Stimulated activated CD4-positive, alpha-beta T cell treated with anti-CD3 and anti-CD28 coated beads, Interleukin-15, amount 100 ng/mL, for 1 hour (primary cell): ENCODE results near the gene SLC16A13.
"Not testable (repeated sequence)": the region's sequence is repeated elsewhere in the genome, so short reads cannot be mapped to it uniquely, and the experiment has no call there.

ENCODE experiments used
- DNase-seq, 2 donors: peaks; one replicate each; pipeline ENCODE4 v3.0.0-alpha.2; 2020; ENCODE audit warnings: low read depth in 1 of 2, low spot score in 1 of 2

Gene SLC16A13, protein sequence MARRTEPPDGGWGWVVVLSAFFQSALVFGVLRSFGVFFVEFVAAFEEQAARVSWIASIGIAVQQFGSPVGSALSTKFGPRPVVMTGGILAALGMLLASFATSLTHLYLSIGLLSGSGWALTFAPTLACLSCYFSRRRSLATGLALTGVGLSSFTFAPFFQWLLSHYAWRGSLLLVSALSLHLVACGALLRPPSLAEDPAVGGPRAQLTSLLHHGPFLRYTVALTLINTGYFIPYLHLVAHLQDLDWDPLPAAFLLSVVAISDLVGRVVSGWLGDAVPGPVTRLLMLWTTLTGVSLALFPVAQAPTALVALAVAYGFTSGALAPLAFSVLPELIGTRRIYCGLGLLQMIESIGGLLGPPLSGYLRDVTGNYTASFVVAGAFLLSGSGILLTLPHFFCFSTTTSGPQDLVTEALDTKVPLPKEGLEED

DNA sequence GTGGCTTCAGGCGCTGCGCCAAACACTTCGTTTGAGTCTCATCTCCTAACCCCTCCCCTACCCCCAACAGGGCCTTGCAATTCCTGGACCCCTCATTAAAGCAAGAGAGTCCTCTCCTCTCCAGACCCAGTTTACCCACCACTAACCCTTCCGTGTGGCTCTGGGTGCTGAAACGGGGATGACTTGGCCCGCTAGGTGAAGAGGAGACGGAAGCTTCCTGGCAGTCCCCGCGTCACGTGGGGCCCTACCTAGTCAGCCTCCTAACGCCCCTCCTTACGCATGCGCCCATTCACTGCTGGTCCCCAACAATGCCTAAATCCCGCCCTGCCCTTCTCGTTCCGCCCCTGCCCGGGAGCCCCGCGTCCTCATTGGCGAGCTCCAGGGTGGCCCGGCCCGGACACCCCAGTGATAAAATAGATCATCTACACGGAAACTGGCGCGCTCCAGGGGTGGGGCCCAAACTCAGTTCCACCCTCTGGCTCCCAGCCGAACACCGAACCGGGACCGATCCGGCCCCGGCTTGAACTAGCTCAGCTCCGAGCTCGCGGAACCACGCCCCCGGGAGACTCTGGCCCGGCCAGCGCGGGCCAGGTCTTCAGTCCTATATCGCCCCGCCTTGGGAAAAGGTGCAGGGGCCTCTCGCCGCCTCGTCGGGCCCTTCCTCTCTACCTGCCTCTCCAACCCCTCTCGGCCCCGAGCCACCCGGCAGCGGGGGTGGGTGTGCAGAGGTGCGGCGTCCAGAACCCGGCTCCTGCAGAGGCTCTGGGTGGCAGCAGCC, at the start of gene SLC16A13:
TSS of gene SLC16A13 (plus strand) at position 425 of the 778 bp plus-strand sequence. CDS start 368 bp downstream, outside the sequence.
- peak; percentile 93 to 96 for DNase-seq

- no peak for DNase-seq
Observed at GRCh38 chr17:6986676-6987075, 49.1 kb upstream of the SLC16A13 start.

GRCh38 chr17:6989779-6990178, 46.0 kb upstream of the SLC16A13 start:
- no peak for DNase-seq

GRCh38 chr17:6993613-6994056, 42.2 kb upstream of the SLC16A13 start:
- not testable (repeated sequence) for DNase-seq

DNA sequence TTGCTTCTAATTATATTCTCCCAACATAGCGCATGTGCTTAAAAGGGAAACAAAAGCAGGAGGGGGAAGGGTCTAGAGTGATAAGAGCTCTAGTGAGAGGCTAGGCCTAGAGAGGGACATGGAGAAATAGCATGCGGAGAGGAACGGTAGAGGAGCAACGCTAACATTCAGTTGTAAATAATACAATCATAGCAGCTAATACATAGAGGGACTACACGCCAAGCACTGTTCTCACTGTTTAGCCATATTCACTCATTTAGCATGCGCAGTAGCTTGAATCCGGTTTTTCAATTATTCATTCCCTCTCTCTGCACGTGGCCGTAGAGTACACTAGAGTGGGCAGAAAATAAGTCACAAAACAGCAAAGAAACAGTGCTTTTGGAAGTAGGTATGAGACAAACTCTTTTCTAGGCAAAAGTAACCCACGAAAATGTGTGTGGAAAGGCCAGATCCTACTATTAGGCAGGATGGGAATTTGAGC, 41.7 kb upstream of the SLC16A13 start:
- DNase-seq: no peak

GRCh38 chr17:6994666-6995256, 41.1 kb upstream of the SLC16A13 start:
- DNase-seq: no peak

- no peak for DNase-seq
Observed at GRCh38 chr17:6995500-6996255, 40.1 kb upstream of the SLC16A13 start, which contains the start of gene ALOX12. ALOX12 (plus strand) TSS chr17:6996049; CDS start chr17:6996118, 69 bp downstream.

- DNase-seq: no peak
Observed at GRCh38 chr17:6996256-6997011, 39.4 kb upstream of the SLC16A13 start.

- no peak for DNase-seq
Observed at GRCh38 chr17:6997171-6997570, 38.6 kb upstream of the SLC16A13 start.

DNA sequence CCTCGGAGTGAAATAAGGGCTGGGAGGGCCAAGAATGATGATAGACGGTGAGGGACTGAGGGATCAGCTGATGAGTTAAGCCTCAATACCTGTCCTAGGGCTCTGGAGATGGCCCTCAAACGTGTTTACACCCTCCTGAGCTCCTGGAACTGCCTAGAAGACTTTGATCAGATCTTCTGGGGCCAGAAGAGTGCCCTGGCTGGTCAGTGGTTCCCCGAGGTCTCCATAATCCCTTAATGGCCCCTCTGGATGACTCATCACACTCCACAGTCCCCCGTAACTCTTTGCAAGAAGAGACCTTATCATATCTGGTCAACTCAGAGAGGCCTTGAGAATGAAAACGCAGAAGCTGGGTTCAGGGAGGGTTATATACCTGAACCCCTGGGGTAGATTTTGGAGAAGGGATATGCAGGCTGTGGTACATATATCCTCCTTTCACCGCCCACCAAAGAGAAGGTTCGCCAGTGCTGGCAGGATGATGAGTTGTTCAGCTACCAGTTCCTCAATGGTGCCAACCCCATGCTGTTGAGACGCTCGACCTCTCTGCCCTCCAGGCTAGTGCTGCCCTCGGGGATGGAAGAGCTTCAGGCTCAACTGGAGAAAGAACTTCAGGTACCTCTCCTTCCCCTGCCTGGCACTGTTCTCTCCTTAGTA, 36.8 kb upstream of the SLC16A13 start:
- DNase-seq: no peak

GRCh38 chr17:7001318-7001961, 34.4 kb upstream of the SLC16A13 start:
- no peak for DNase-seq

DNA sequence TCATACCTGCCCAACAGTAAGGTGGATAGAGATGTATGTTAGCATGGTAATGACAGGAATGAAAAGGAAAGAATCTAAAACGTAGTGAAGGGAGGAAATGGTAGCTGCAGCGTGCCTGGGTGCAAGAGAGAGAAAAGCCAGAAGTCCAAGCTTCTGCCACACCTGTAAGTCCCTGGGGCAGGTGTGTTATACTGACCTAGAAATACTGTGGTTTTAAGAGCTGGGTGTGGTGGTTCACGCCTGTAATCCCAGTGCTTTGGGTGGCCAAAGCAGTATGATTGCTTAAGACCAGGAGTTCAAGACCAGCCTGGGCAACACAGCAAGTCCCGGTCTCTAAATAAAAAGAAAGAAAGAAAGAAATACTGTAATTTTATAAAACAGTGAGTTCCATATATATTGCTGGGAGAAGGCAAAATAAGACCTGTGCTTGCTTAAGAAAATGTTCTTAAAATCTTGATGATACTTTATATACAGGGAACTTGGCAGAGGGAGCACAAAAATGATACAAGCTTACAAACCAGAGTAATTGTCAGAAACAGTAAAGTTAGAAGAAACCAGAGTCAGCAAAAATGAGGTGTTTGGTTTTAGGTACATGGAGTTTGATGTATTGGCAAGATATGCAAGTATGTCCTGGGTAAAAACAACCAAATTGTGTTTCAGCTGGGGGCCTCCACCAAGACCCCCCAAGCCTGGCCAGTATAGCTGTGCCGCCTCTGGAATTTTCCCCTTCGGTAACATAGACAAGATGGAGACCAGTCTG, 33.3 kb upstream of the SLC16A13 start:
- DNase-seq: no peak

- no peak for DNase-seq
Observed at GRCh38 chr17:7003745-7004144, 32.1 kb upstream of the SLC16A13 start.

DNA sequence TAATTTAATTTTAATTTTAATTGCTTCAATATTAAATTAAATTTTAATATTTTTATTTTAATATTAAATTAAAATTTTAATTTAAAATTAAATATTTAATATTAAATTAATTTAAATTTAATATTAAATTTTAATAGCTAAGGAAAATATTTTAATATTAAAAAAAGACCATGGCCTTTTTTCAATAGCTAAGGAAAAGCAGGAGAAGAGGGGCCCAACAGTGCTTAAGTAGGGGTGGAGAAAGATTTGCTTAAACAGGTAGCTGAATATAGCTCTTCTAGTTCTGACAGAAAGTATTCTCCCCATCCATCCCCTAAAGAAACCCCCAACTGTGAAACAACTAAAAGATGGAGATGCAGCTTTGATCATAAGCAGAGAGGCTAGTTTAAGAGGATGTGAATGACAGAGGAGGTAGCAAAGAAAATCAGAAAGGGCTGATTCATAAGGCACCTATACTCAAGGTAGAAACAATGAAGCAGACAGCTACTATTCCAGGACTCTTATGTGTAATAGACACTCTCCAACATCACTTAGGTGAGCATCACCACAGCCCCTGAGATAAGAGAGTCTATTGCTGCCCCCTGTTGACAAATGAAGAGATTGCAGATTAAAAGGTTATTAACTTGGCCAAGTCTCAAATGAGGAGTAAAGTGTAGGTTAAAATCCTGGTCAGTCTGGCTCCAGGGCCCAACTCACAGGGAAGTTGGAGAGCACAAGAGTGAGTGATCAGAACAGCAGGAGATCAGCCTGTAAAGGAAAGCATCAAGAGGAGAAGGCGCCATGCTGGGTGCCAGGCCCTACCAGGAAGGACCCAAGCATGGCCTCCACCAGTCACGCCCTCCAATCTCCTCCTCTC, 31.2 kb upstream of the SLC16A13 start:
- no peak for DNase-seq

DNA sequence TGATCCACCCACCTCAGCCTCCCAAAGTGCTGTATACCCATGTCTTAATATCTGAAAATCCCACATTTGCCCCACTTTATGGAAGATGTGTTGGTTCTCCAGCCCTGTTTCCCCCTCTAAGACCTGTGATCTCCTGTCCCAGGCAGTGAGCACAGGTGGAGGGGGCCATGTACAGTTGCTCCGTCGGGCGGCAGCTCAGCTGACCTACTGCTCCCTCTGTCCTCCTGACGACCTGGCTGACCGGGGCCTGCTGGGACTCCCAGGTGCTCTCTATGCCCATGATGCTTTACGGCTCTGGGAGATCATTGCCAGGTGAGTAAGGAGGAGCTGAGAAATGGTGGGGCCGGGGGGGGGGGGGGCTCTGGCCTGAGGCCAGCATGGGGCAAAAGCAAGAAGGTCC, 30.1 kb upstream of the SLC16A13 start:
- DNase-seq: no peak

GRCh38 chr17:7007143-7007542, 28.7 kb upstream of the SLC16A13 start:
- DNase-seq: no peak

DNA sequence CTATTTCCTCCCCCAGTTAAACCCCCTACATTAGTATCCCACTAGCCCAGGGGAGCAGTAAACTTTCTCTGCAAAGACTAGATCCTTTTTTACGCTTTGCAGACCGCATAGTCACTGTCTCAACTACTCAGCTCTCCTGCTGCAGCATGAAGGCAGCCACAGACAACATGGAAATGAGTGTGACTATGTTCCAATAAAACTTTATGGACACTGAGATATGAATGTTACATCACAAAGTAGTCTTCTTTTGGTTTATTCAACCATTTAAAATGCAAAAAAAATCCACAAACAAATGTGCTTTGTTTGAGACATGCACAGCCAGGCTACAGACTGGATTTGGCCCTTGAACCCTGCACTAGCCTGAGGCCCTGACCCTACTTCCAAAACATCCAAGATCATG, 25.3 kb upstream of the SLC16A13 start:
- no peak for DNase-seq
